ENCODE data around the gene RTN1.
"Not testable (repeated sequence)": the region's sequence is repeated elsewhere in the genome, so short reads cannot be mapped to it uniquely, and the experiment has no call there.

RTN1 gene

GRCh38 chr14:59695198-59695597, 175.4 kb downstream of the RTN1 start:
- DNase-seq: no peak

- DNase-seq: no peak
Measured at GRCh38 chr14:59691266-59691665, 179.3 kb downstream of the RTN1 start.

- DNase-seq: no peak
Measured at GRCh38 chr14:59690426-59690825, 180.2 kb downstream of the RTN1 start.

- DNase-seq: peak; percentile 7
Measured at GRCh38 chr14:59688224-59689170, 182.1 kb downstream of the RTN1 start.

GRCh38 chr14:59687663-59688062, 182.9 kb downstream of the RTN1 start:
- DNase-seq: no peak

- DNase-seq: no peak
Measured at GRCh38 chr14:59679872-59680271, 190.7 kb downstream of the RTN1 start.

- DNase-seq: no peak
Measured at GRCh38 chr14:59678352-59678751, 192.2 kb downstream of the RTN1 start.

GRCh38 chr14:59677771-59678231, 192.8 kb downstream of the RTN1 start:
- DNase-seq: no peak

GRCh38 chr14:59675394-59675793, 195.2 kb downstream of the RTN1 start:
- no peak for DNase-seq

GRCh38 chr14:59664741-59665140, 205.8 kb downstream of the RTN1 start:
- DNase-seq: no peak

- no peak for DNase-seq
Measured at GRCh38 chr14:59657769-59658168, 212.8 kb downstream of the RTN1 start.

- DNase-seq: no peak
Measured at GRCh38 chr14:59656473-59656872, 214.1 kb downstream of the RTN1 start.

GRCh38 chr14:59654131-59654530, 216.4 kb downstream of the RTN1 start:
- not testable (repeated sequence) for DNase-seq

GRCh38 chr14:59646832-59647231, 223.7 kb downstream of the RTN1 start:
- not testable (repeated sequence) for DNase-seq

- no peak for DNase-seq
Measured at GRCh38 chr14:59638885-59639284, 231.7 kb downstream of the RTN1 start.

GRCh38 chr14:59634617-59635016, 236.0 kb downstream of the RTN1 start:
- no peak for DNase-seq

- DNase-seq: no peak
Measured at GRCh38 chr14:59633486-59633885, 237.1 kb downstream of the RTN1 start.

- no peak for DNase-seq
Measured at GRCh38 chr14:59632381-59632780, 238.2 kb downstream of the RTN1 start.

- DNase-seq: no peak
Measured at GRCh38 chr14:59631237-59631636, 239.3 kb downstream of the RTN1 start.

- DNase-seq: no peak
Measured at GRCh38 chr14:59630288-59630963, 240.2 kb downstream of the RTN1 start.

- no peak for DNase-seq
Measured at GRCh38 chr14:59629444-59630287, 240.9 kb downstream of the RTN1 start.

- no peak for DNase-seq
Measured at GRCh38 chr14:59627011-59627520, 243.5 kb downstream of the RTN1 start.

GRCh38 chr14:59622631-59623030, 247.9 kb downstream of the RTN1 start:
- DNase-seq: no peak
